WTC11 (cell line): Measurements from ENCODE around the gene PALM3. TPM values are rescaled to one million over a fixed set of nuclear protein-coding genes. Genes with fewer than 3 reads are reported as not detected.
A peak's percentile ranks its signal among the peaks of the same experiment; 100 is the strongest.

ENCODE experiments used
- ATAC-seq: fragments of 200-7000 bp; cut with Tn5 transposase; 2 replicates; pipeline ENCODE4 v1.10.0; 2021; ENCODE audit warnings: mild to moderate bottlenecking, moderate library complexity
- CTCF ChIA-PET: fragments of 300-600 bp; sonication (Branson Sonifier 250); formaldehyde crosslinking; loops from one replicate; lab custom pipeline; 2021; ENCODE audit warnings: antibody characterized with exemption; lab: Charles Lee
- POLR2A ChIA-PET: fragments of 350-600 bp; sonication (Branson Sonifier 250); formaldehyde crosslinking; loops from one replicate; lab custom pipeline; 2021; ENCODE audit warnings: antibody characterized with exemption; lab: Charles Lee
- DNase-seq: peaks from one replicate; pipeline ENCODE4 v3.0.0; 2021; ENCODE audit warnings: low spot score
- H3K27ac Mint-ChIP-seq: 2 replicates; pipeline ENCODE4 v1.8.0; 2021; ENCODE audit warnings: mixed read lengths
- H3K27me3 Mint-ChIP-seq: 2 replicates; pipeline ENCODE4 v1.8.0; 2021; ENCODE audit warnings: low read depth, mild to moderate bottlenecking, moderate library complexity, mixed read lengths
- H3K36me3 Mint-ChIP-seq: 2 replicates; pipeline ENCODE4 v1.8.0; 2021; ENCODE audit warnings: mixed read lengths
- H3K4me1 Mint-ChIP-seq: 2 replicates; pipeline ENCODE4 v1.8.0; 2022; ENCODE audit warnings: mixed read lengths
- H3K4me3 Mint-ChIP-seq: 2 replicates; pipeline ENCODE4 v1.8.0; 2021; ENCODE audit warnings: mild to moderate bottlenecking, moderate library complexity, mixed read lengths
- H3K9me3 Mint-ChIP-seq: 2 replicates; pipeline ENCODE4 v1.8.0; 2021; ENCODE audit warnings: mixed read lengths
- ATF1 ChIP-seq: sonication (generic); formaldehyde crosslinking; IDR thresholded peaks from 2 replicates; pipeline ENCODE4 v1.8.1; 2023; ENCODE audit warnings: mild to moderate bottlenecking, moderate library complexity, missing genetic modification reagents
- CTCF ChIP-seq: fragments of 200-600 bp; IDR thresholded peaks from 2 replicates; pipeline ENCODE4 v1.8.0; 2022; ENCODE audit warnings: antibody characterized with exemption
- ELF4 ChIP-seq: sonication (generic); formaldehyde crosslinking; IDR thresholded peaks from 2 replicates; pipeline ENCODE4 v1.8.1; 2022; ENCODE audit warnings: low read depth, mild to moderate bottlenecking, moderate library complexity, missing genetic modification reagents
- FOXK1 ChIP-seq: sonication (generic); formaldehyde crosslinking; IDR thresholded peaks from 2 replicates; pipeline ENCODE4 v1.8.0; 2022; ENCODE audit warnings: mild to moderate bottlenecking, moderate library complexity, missing genetic modification reagents
- GABPB1 ChIP-seq: sonication (generic); formaldehyde crosslinking; IDR thresholded peaks from 2 replicates; pipeline ENCODE4 v1.8.1; 2023; ENCODE audit warnings: mild to moderate bottlenecking, missing genetic modification reagents
- IRF2 ChIP-seq: sonication (generic); formaldehyde crosslinking; IDR thresholded peaks from 2 replicates; pipeline ENCODE4 v1.8.0; 2022; ENCODE audit warnings: low read depth, missing genetic modification reagents, borderline replicate concordance
- JUN ChIP-seq: sonication (generic); formaldehyde crosslinking; IDR thresholded peaks from 2 replicates; pipeline ENCODE4 v1.8.0; 2023; ENCODE audit warnings: mild to moderate bottlenecking, missing genetic modification reagents
- MAX ChIP-seq: sonication (generic); formaldehyde crosslinking; IDR thresholded peaks from 2 replicates; pipeline ENCODE4 v1.8.0; 2022; ENCODE audit warnings: mild to moderate bottlenecking, missing genetic modification reagents
- MYBL2 ChIP-seq: sonication (generic); formaldehyde crosslinking; IDR thresholded peaks from 2 replicates; pipeline ENCODE4 v1.8.1; 2023; ENCODE audit warnings: mild to moderate bottlenecking, moderate library complexity, missing genetic modification reagents
- RORB ChIP-seq: fragments of 250-450 bp; sonication (Bioruptor Pico); IDR thresholded peaks from 2 replicates; pipeline ENCODE4 v1.9.0; 2021; ENCODE audit warnings: mild to moderate bottlenecking
- SMAD4 ChIP-seq: sonication (generic); formaldehyde crosslinking; IDR thresholded peaks from 2 replicates; pipeline ENCODE4 v1.8.0; 2022; ENCODE audit warnings: mild to moderate bottlenecking, missing genetic modification reagents
- SOX15 ChIP-seq: fragments of 250-450 bp; sonication (Bioruptor Pico); IDR thresholded peaks from 2 replicates; pipeline ENCODE4 v1.9.0; 2021; ENCODE audit warnings: mild to moderate bottlenecking
- TEAD4 ChIP-seq: sonication (generic); formaldehyde crosslinking; IDR thresholded peaks from 2 replicates; pipeline ENCODE4 v1.8.0; 2022; ENCODE audit warnings: mild to moderate bottlenecking, missing genetic modification reagents
- ZBTB43 ChIP-seq: sonication (generic); formaldehyde crosslinking; IDR thresholded peaks from 2 replicates; pipeline ENCODE4 v1.8.1; 2023; ENCODE audit warnings: mild to moderate bottlenecking, missing genetic modification reagents
- ZNF121 ChIP-seq: sonication (generic); formaldehyde crosslinking; IDR thresholded peaks from 2 replicates; pipeline ENCODE4 v1.8.0; 2023; ENCODE audit warnings: missing genetic modification reagents
- ZNF317 ChIP-seq: sonication (generic); formaldehyde crosslinking; IDR thresholded peaks from 2 replicates; pipeline ENCODE4 v1.8.1; 2023; ENCODE audit warnings: low read depth, mild to moderate bottlenecking, moderate library complexity, missing genetic modification reagents, borderline replicate concordance
- ZNF532 ChIP-seq: fragments of 250-450 bp; sonication (Bioruptor Pico); IDR thresholded peaks from 2 replicates; pipeline ENCODE4 v1.9.0; 2021; ENCODE audit warnings: mild to moderate bottlenecking, borderline replicate concordance
- total RNA-seq: library from RNA; stranded (reverse); gene quantifications from 3 replicates; pipeline ENCODE4 v1.2.3, GENCODE V29; 2021
- TF ChIP-seq, protein P1 (sequence below): sonication (generic); formaldehyde crosslinking; conservative IDR thresholded peaks from 2 replicates; pipeline ENCODE4 v1.8.1; 2022; ENCODE audit warnings: mild to moderate bottlenecking, missing genetic modification reagents
- TF ChIP-seq, protein P2 (sequence below): sonication (generic); formaldehyde crosslinking; IDR thresholded peaks from 2 replicates; pipeline ENCODE4 v1.8.1; 2022; ENCODE audit warnings: mild to moderate bottlenecking, moderate library complexity, missing genetic modification reagents
- TF ChIP-seq, protein P3 (sequence below): sonication (generic); formaldehyde crosslinking; IDR thresholded peaks from 2 replicates; pipeline ENCODE4 v1.8.0; 2023; ENCODE audit warnings: mild to moderate bottlenecking, missing genetic modification reagents

The PALM3 gene
- total RNA-seq, 1 experiment from 2014 or later = 31.1 TPM

- TF ChIP-seq ZNF317 = no peak
- no peak for TF ChIP-seq MYBL2
- TF ChIP-seq GABPB1 = no peak
- no peak for TF ChIP-seq ATF1 (CRISPR knock-in tag)
- no peak for TF ChIP-seq ZBTB43
- no peak for TF ChIP-seq ELF4 (CRISPR knock-in tag)
- TF ChIP-seq, protein P1, sequence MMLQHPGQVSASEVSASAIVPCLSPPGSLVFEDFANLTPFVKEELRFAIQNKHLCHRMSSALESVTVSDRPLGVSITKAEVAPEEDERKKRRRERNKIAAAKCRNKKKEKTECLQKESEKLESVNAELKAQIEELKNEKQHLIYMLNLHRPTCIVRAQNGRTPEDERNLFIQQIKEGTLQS = no peak
- TF ChIP-seq JUN (CRISPR knock-in tag) = no peak
- TF ChIP-seq, all 79 proteins: peak for 0
These were observed 39.2 kb upstream of the PALM3 start (continued) for GRCh38 chr19:14101003-14101545.

- Mint-ChIP-seq H3K4me3 (no peak overlapping the region), H3K4me1 (no peaks in the 10 kb centered on the region), H3K36me3 (peaks cover 12% of the 10 kb centered on the region), H3K27me3 (peaks cover 19% of the 10 kb centered on the region), H3K9me3 (peaks cover 13% of the 10 kb centered on the region), H3K27ac (no peak overlapping the region)
- peak; percentile 53 for DNase-seq
- TF ChIP-seq SOX15 (CRISPR knock-in tag) (no peak), MAX (no peak), IRF2 (CRISPR knock-in tag) (no peak), TEAD4 (CRISPR knock-in tag) (no peak), ZNF317 (no peak), CTCF (0 out of 2 replicates have a peak, but pooled peaks have one; percentile 6), FOXK1 (CRISPR knock-in tag) (no peak), RORB (no peak)
- TF ChIP-seq, protein P2, sequence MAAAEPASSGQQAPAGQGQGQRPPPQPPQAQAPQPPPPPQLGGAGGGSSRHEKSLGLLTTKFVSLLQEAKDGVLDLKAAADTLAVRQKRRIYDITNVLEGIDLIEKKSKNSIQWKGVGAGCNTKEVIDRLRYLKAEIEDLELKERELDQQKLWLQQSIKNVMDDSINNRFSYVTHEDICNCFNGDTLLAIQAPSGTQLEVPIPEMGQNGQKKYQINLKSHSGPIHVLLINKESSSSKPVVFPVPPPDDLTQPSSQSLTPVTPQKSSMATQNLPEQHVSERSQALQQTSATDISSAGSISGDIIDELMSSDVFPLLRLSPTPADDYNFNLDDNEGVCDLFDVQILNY = no peak
- peak; percentile 69 for ATAC-seq
- ChIA-PET POLR2A (no interaction called here), CTCF (interaction anchor here (1.1 kb wide), 1 partner anchor 26 kb away, joined by 3 read pairs; the partner anchor contains the start of gene MISP3)
These were observed 35.8 kb upstream of the PALM3 start for GRCh38 chr19:14097532-14098151.

- Mint-ChIP-seq H3K36me3 (peaks cover 12% of the 10 kb centered on the region), H3K9me3 (peaks cover 13% of the 10 kb centered on the region), H3K4me3 (no peak overlapping the region), H3K4me1 (peaks cover 8% of the 10 kb centered on the region), H3K27ac (peak overlapping the region; percentile 9; the same call in 1 of the 2 replicates), H3K27me3 (peaks cover 22% of the 10 kb centered on the region)
- CTCF ChIA-PET = interaction anchor here (0.6 to 2.2 kb wide), 9 partner anchors 11 to 391 kb away, joined by 3 to 19 read pairs (median 5); partner anchors contain the start of genes ASF1B and PRKACA
- ATAC-seq = peak; percentile 66
- DNase-seq = no peak
- TF ChIP-seq ZNF532 (CRISPR knock-in tag) (no peak), ZNF121 (CRISPR knock-in tag) (peak; percentile 78), SMAD4 (no peak)
- TF ChIP-seq, protein P3, sequence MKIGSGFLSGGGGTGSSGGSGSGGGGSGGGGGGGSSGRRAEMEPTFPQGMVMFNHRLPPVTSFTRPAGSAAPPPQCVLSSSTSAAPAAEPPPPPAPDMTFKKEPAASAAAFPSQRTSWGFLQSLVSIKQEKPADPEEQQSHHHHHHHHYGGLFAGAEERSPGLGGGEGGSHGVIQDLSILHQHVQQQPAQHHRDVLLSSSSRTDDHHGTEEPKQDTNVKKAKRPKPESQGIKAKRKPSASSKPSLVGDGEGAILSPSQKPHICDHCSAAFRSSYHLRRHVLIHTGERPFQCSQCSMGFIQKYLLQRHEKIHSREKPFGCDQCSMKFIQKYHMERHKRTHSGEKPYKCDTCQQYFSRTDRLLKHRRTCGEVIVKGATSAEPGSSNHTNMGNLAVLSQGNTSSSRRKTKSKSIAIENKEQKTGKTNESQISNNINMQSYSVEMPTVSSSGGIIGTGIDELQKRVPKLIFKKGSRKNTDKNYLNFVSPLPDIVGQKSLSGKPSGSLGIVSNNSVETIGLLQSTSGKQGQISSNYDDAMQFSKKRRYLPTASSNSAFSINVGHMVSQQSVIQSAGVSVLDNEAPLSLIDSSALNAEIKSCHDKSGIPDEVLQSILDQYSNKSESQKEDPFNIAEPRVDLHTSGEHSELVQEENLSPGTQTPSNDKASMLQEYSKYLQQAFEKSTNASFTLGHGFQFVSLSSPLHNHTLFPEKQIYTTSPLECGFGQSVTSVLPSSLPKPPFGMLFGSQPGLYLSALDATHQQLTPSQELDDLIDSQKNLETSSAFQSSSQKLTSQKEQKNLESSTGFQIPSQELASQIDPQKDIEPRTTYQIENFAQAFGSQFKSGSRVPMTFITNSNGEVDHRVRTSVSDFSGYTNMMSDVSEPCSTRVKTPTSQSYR = no peak
- POLR2A ChIA-PET = no interaction called here
These were observed 34.6 kb upstream of the PALM3 start for GRCh38 chr19:14096272-14096992.
